GM12878 (cell line): ENCODE data around the gene POLD1. TPM values are rescaled to one million over a fixed set of nuclear protein-coding genes. Genes with fewer than 3 reads are reported as not detected.

Source experiments
- ATAC-seq: fragments of 200-7000 bp; cut with Tn5 transposase; 3 replicates; pipeline ENCODE4 v1.9.1; 2020; ENCODE audit warnings: mild to moderate bottlenecking, moderate library complexity
- BruUV-seq: library from RNA; stranded (reverse); fragments of 400-500 nt; replicated peaks from 2 replicates; lab custom pipeline; 2021; lab: Mats Ljungman, UMichigan
- CTCF ChIA-PET: fragments of 300-600 bp; sonication (Branson Sonifier 250); formaldehyde crosslinking; extraction: SDS; loops from one replicate; lab custom pipeline; 2021; ENCODE audit warnings: inconsistent platforms; lab: Yijun Ruan, JAX
- POLR2A ChIA-PET: fragments of 350-600 bp; formaldehyde crosslinking; extraction: SDS; loops from one replicate; lab custom pipeline; 2021; ENCODE audit warnings: inconsistent platforms; lab: Charles Lee
- RAD21 ChIA-PET: fragments of 300-600 bp; sonication (Branson Sonifier 250); formaldehyde crosslinking; loops from one replicate; lab custom pipeline; 2023; ENCODE audit warnings: antibody characterized with exemption; ENCODE audit not compliant: unreplicated experiment; lab: Charles Lee
- SMC1A ChIA-PET: fragments of 300-600 bp; sonication (Branson Sonifier 250); formaldehyde crosslinking; loops from one replicate; lab custom pipeline; 2023; ENCODE audit not compliant: unreplicated experiment, uncharacterized antibody; lab: Charles Lee
- DNase-seq: peaks from one replicate; pipeline ENCODE4 v3.0.0-alpha.2; 2011; ENCODE audit warnings: low read depth, low spot score
- FAIRE-seq: peaks from 3 replicates; lab custom pipeline; 2011; peaks lifted over from hg19 to GRCh38; lab: Jason Lieb, UNC
- H2AFZ ChIP-seq: 2 replicates; pipeline ENCODE4 v1.6.0; 2011; ENCODE audit warnings: low read depth, low read length, control low read depth; ENCODE audit not compliant: control insufficient read depth
- H3K27ac ChIP-seq: 2 replicates; pipeline ENCODE4 v1.5.1; 2011; ENCODE audit warnings: control low read depth; ENCODE audit not compliant: control insufficient read depth, insufficient read depth
- H3K27me3 ChIP-seq, 2 experiments: replicated peaks in 1 of 2; 2 replicates each; pipeline versions ENCODE4 v1.6.0 to v1.6.1; 2011; ENCODE audit warnings: low read length in 1 of 2; ENCODE audit not compliant: control insufficient read depth in 2 of 2, insufficient read depth in 2 of 2
- H3K36me3 ChIP-seq, 2 experiments: 2 replicates each; pipeline ENCODE4 v1.5.1; 2011; ENCODE audit warnings: low read length in 1 of 2; ENCODE audit not compliant: control insufficient read depth in 2 of 2, insufficient read depth in 2 of 2
- H3K4me1 ChIP-seq: 2 replicates; pipeline ENCODE4 v1.6.1; 2011; ENCODE audit warnings: mild to moderate bottlenecking, low read length, moderate library complexity, mixed read lengths; ENCODE audit not compliant: control insufficient read depth, insufficient read depth
- H3K4me2 ChIP-seq: 2 replicates; pipeline ENCODE4 v1.6.0; 2011; ENCODE audit warnings: control low read depth; ENCODE audit not compliant: control insufficient read depth, insufficient read depth
- H3K4me3 ChIP-seq: fragments of 200-600 bp; sonication (generic); 2 replicates; pipeline ENCODE4 v1.5.1; 2016
- H3K79me2 ChIP-seq: 2 replicates; pipeline ENCODE4 v1.6.0; 2011; ENCODE audit warnings: low read length; ENCODE audit not compliant: control insufficient read depth, insufficient read depth
- H3K9ac ChIP-seq: 2 replicates; pipeline ENCODE4 v1.8.0; 2011; ENCODE audit warnings: low read length, control low read depth, mixed read lengths; ENCODE audit not compliant: control insufficient read depth, insufficient read depth
- H3K9me3 ChIP-seq: replicated peaks from 3 replicates; pipeline ENCODE4 v1.5.1; 2011; ENCODE audit warnings: mild to moderate bottlenecking, low read length; ENCODE audit not compliant: control insufficient read depth, insufficient read depth
- H4K20me1 ChIP-seq: 2 replicates; pipeline ENCODE4 v1.6.0; 2011; ENCODE audit not compliant: control insufficient read depth, insufficient read depth
- HDAC6 ChIP-seq: fragments of 200-600 bp; sonication (generic); IDR thresholded peaks from one replicate; pipeline ENCODE4 v1.8.0; 2017; ENCODE audit warnings: antibody characterized with exemption; ENCODE audit not compliant: unreplicated experiment
- MEF2B ChIP-seq: fragments of 450-650 bp; IDR thresholded peaks from 2 replicates; pipeline ENCODE4 v1.6.1; 2018; ENCODE audit warnings: mild to moderate bottlenecking, moderate library complexity; ENCODE audit not compliant: partially characterized antibody, poor library complexity, severe bottlenecking
- MXI1 ChIP-seq: fragments of 150-350 bp; IDR thresholded peaks from 2 replicates; pipeline ENCODE4 v1.6.1; 2011; ENCODE audit warnings: low read depth, mild to moderate bottlenecking, inconsistent platforms, low read length, improper control_type of control experiment
- MYB ChIP-seq: fragments of 150-350 bp; IDR thresholded peaks from 2 replicates; pipeline ENCODE4 v1.6.1; 2014; ENCODE audit warnings: mild to moderate bottlenecking, low read depth, low read length, borderline replicate concordance
- NFIC ChIP-seq: IDR thresholded peaks from 2 replicates; pipeline ENCODE4 v1.6.1; 2012; ENCODE audit warnings: low read depth, mild to moderate bottlenecking, inconsistent platforms, low read length, moderate library complexity
- NFYA ChIP-seq: IDR thresholded peaks from 2 replicates; pipeline ENCODE4 v1.6.1; 2011; ENCODE audit warnings: low read depth, mild to moderate bottlenecking, low read length, improper control_type of control experiment, borderline replicate concordance
- RBBP5 ChIP-seq: fragments of 200-600 bp; sonication (generic); conservative IDR thresholded peaks from 2 replicates; pipeline ENCODE4 v1.6.1; 2016
- SIN3A ChIP-seq: IDR thresholded peaks from 2 replicates; pipeline ENCODE4 v1.6.1; 2012; ENCODE audit warnings: low read depth, low read length, improper control_type of control experiment
- SIX5 ChIP-seq: IDR thresholded peaks from 2 replicates; pipeline ENCODE4 v1.6.1; 2011; ENCODE audit warnings: mild to moderate bottlenecking, low read depth, low read length, moderate library complexity; ENCODE audit not compliant: severe bottlenecking
- SRF ChIP-seq, 2 experiments: IDR thresholded peaks; 2 replicates each; pipeline ENCODE4 v1.6.1; 2011; ENCODE audit warnings: low read depth in 2 of 2, low read length in 2 of 2, mild to moderate bottlenecking in 1 of 2, moderate library complexity in 1 of 2
- SUZ12 ChIP-seq: fragments of 200-600 bp; sonication (generic); IDR thresholded peaks from one replicate; pipeline ENCODE4 v1.6.1; 2018; ENCODE audit warnings: antibody characterized with exemption, mild to moderate bottlenecking; ENCODE audit not compliant: unreplicated experiment
- TCF12 ChIP-seq: IDR thresholded peaks from 2 replicates; pipeline ENCODE4 v1.6.1; 2011; ENCODE audit warnings: low read depth, mild to moderate bottlenecking, low read length
- WGBS: methylation state at CpG from one replicate; pipeline ENCODE4 v1.1.6; 2016; ENCODE audit warnings: low lambda C conversion rate; ENCODE audit not compliant: insufficient replicate concordance, insufficient coverage; ENCODE audit errors: missing lambda C conversion rate; 5-methylcytosine and 5-hydroxymethylcytosine counted together
- in situ Hi-C: fragments of 300-500 bp; cut with MboI; formaldehyde crosslinking; loops from 9 replicates; pipeline ENCODE4 v1.14.3; 2018; ENCODE audit warnings: mixed read lengths
- intact Hi-C: fragments of 100-400 bp; cut with micrococcal nuclease; formaldehyde crosslinking; loops from one replicate; pipeline ENCODE4 v1.14.2; 2022; ENCODE audit not compliant: unreplicated experiment
- polyA plus RNA-seq, 11 experiments: library from polyadenylated mRNA; depleted of rRNA in 4 of 11; unstranded in 6 of 11; stranded (reverse) in 5 of 11; fragments of >200 nt; fragmentation: Nextera tagmentation in 4 of 11; fragmentation: Illumina TruSeq in 1 of 11; extraction: Ambion mirVana in 4 of 11; extraction: Trizol in 1 of 11; gene quantifications; 1 replicate in 1 of 11; 2 replicates in 10 of 11; pipeline versions ENCODE4 v1.2.1 to v1.2.3, GENCODE V29; 2011 to 2016; ENCODE audit warnings: inconsistent platforms in 2 of 11, missing spikeins in 2 of 11, low read depth in 1 of 11
- total RNA-seq, 4 experiments: library from RNA; depleted of rRNA in 3 of 4; stranded (reverse); fragments of >200 nt in 3 of 4; fragmentation: Illumina TruSeq in 1 of 4; extraction: Trizol in 1 of 4; gene quantifications; 2 replicates each; pipeline versions ENCODE4 v1.2.1 to v1.2.3, GENCODE V29; 2013 to 2021
- TF ChIP-seq, protein P1 (sequence below): fragments of 450-650 bp; conservative IDR thresholded peaks from 2 replicates; pipeline ENCODE4 v1.6.1; 2017; ENCODE audit warnings: mild to moderate bottlenecking, moderate library complexity
- TF ChIP-seq, protein P2 (sequence below): IDR thresholded peaks from 2 replicates; pipeline ENCODE4 v1.6.1; 2011; ENCODE audit warnings: borderline replicate concordance, low read depth, mild to moderate bottlenecking, moderate library complexity, low read length; ENCODE audit not compliant: insufficient read depth, poor library complexity, severe bottlenecking
- TF ChIP-seq, protein P3 (sequence below): IDR thresholded peaks from 2 replicates; pipeline ENCODE4 v1.6.1; 2011; ENCODE audit warnings: mild to moderate bottlenecking, low read depth, low read length, moderate library complexity; ENCODE audit not compliant: insufficient replicate concordance

Gene POLD1
- total and polyA plus RNA-seq, 10 of the 15 experiments (the other 5 are each of a cell fraction or from before 2014, with no cell fraction given), result 0.76 to 165 (median 63.4) TPM

DNA sequence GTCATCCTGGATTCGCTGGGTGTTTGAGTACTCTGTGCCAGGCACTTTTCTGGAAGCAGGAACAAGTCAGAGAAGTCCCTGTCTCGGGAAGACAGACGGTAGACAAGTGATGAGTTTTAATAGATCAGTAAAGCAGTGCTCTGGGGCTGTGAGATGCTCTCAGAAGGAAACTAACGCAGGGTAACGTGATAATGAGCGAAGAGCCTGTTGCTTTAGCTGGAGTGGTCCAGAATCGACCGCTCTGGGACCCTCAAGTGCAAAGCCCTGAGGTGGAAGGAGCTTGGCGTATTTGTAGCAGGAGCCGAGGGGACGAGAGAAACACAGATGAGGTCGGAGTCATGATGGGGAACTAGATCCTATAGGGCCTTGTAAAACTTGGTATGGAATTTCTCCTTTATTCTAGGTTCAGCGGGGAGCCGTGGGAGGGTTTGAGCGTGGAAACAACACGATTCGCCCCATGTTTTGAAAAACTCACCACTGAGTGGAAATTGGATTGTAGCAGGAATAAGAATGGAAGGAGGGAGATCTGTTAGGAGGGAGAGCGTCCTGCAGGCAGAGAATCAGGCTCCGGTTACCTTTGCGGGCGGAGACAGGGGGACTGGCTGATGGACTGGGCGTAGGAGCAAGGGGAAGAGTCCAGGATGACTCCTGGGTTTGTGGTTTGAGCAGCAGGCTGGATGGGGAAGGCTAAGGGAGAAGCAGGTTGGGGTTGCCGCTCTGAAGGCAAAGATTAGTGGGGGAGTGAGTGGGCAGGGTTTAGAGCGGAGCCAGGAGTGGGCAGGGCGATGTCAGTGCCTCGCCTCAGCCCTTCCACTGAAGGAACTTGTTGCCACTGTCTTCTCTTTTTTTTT is 763 bp downstream of the POLD1 start (continued):
- TF ChIP-seq, protein P1, sequence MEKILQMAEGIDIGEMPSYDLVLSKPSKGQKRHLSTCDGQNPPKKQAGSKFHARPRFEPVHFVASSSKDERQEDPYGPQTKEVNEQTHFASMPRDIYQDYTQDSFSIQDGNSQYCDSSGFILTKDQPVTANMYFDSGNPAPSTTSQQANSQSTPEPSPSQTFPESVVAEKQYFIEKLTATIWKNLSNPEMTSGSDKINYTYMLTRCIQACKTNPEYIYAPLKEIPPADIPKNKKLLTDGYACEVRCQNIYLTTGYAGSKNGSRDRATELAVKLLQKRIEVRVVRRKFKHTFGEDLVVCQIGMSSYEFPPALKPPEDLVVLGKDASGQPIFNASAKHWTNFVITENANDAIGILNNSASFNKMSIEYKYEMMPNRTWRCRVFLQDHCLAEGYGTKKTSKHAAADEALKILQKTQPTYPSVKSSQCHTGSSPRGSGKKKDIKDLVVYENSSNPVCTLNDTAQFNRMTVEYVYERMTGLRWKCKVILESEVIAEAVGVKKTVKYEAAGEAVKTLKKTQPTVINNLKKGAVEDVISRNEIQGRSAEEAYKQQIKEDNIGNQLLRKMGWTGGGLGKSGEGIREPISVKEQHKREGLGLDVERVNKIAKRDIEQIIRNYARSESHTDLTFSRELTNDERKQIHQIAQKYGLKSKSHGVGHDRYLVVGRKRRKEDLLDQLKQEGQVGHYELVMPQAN, result 0 out of 2 replicates have a peak, but pooled peaks have one; percentile 41
- TF ChIP-seq RBBP5 (no peak), TCF12 (no peak), HDAC6 (no peak)

DNA sequence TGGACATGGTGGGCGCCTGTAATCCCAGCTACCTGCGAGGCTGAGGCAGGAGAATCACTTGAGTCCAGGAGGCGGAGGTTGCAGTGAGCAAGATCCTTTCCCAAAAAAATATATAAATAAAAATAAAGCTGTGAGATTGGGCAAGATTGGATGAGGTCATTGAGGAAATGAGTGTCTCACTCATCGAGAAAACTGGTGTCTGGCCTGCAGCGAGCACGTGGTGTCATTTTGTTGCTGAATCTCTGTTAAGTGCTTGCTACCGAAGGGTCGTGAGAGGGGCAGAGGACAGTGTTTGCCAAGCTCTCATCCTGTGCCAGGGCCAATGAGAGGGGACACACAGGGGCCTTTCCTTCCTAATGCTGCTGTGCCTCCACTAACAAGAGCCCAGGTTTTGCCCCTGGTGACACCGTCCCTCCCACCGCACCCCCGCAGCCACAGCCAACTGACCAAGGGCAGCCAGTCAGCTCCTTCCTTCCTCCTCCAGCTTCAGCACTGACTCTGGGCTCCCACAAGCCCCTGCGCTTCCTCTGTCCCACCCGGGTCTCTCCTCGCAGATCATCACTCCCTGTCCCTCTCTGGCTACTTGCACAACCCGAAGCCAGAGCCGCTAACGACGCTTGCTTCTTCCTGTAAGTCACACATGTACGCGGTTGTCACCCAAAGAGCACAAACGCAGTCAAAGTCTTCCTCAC is 3.2 kb downstream of the POLD1 start:
- ChIA-PET SMC1A (interaction anchor here (1.0 kb wide), 1 partner anchor 13 kb away, joined by 3 read pairs; no protein-coding TSS in a partner anchor), POLR2A (interaction anchor here (0.9 kb wide), 1 partner anchor 31 kb away, joined by 3 read pairs; the partner anchor contains the start of gene SPIB), RAD21 (interaction anchor here (1.1 to 1.6 kb wide), 2 partner anchors 73 kb away, joined by 3 to 6 read pairs; no protein-coding TSS in a partner anchor), CTCF (interaction anchor here (2.9 kb wide), 1 partner anchor 28 kb away, joined by 17 read pairs; no protein-coding TSS in a partner anchor)
- Histone ChIP-seq H3K4me1 (peaks cover 3% of the 10 kb centered on the region; the same call in 1 of the 2 replicates), H3K9me3 (no peaks in the 10 kb centered on the region), H3K9ac (no peak overlapping the region), H3K27ac (no peak overlapping the region), H3K4me2 (no peak overlapping the region), H3K36me3 (peaks cover 8 to 11% of the 10 kb centered on the region in 2 experiments; a peak in 3 of 4 replicates), H3K27me3 (no peaks in the 10 kb centered on the region), H2AFZ (no peak overlapping the region), H3K4me3 (no peak overlapping the region), H3K79me2 (peaks cover 24% of the 10 kb centered on the region), H4K20me1 (no peaks in the 10 kb centered on the region)
- DNase-seq, result no peak
- no peak for FAIRE-seq
- 94% methylated on average over 21 of the region's 21 CpGs for WGBS
- BruUV-seq, result no TSS peak
- ATAC-seq, result no peak
- in situ Hi-C loops, result no loop called here
- intact Hi-C loops, result no loop called here
- no peak for TF ChIP-seq SIN3A
- no peak for TF ChIP-seq NFIC
- TF ChIP-seq SUZ12, result no peak
- TF ChIP-seq, protein P2, sequence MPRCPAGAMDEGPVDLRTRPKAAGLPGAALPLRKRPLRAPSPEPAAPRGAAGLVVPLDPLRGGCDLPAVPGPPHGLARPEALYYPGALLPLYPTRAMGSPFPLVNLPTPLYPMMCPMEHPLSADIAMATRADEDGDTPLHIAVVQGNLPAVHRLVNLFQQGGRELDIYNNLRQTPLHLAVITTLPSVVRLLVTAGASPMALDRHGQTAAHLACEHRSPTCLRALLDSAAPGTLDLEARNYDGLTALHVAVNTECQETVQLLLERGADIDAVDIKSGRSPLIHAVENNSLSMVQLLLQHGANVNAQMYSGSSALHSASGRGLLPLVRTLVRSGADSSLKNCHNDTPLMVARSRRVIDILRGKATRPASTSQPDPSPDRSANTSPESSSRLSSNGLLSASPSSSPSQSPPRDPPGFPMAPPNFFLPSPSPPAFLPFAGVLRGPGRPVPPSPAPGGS, result no peak
- TF ChIP-seq MYB, result no peak
- TF ChIP-seq, protein P3, sequence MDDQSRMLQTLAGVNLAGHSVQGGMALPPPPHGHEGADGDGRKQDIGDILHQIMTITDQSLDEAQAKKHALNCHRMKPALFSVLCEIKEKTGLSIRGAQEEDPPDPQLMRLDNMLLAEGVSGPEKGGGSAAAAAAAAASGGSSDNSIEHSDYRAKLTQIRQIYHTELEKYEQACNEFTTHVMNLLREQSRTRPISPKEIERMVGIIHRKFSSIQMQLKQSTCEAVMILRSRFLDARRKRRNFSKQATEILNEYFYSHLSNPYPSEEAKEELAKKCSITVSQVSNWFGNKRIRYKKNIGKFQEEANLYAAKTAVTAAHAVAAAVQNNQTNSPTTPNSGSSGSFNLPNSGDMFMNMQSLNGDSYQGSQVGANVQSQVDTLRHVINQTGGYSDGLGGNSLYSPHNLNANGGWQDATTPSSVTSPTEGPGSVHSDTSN, result no peak
- no peak for TF ChIP-seq MEF2B
- no peak for TF ChIP-seq SIX5
- TF ChIP-seq NFYA, result no peak
- no peak for TF ChIP-seq SRF (IDR thresholded peaks at IDR 0.05; ENCODE audit: low read depth in 2 of 2, low read length in 2 of 2)
- no peak for TF ChIP-seq MXI1
